Ramos (cell line): ENCODE data around the gene CALHM3.
"Not testable (repeated sequence)": the region's sequence is repeated elsewhere in the genome, so short reads cannot be mapped to it uniquely, and the experiment has no call there.

Experiments used
- in situ Hi-C: fragments of 300-500 bp; cut with MboI; formaldehyde crosslinking; loops from one replicate; pipeline ENCODE4 v1.14.3; 2022; ENCODE audit warnings: low sequenced_read_pairs; ENCODE audit not compliant: unreplicated experiment

CALHM3 gene, protein sequence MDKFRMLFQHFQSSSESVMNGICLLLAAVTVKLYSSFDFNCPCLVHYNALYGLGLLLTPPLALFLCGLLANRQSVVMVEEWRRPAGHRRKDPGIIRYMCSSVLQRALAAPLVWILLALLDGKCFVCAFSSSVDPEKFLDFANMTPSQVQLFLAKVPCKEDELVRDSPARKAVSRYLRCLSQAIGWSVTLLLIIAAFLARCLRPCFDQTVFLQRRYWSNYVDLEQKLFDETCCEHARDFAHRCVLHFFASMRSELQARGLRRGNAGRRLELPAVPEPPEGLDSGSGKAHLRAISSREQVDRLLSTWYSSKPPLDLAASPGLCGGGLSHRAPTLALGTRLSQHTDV

GRCh38 chr10:103479135-103479534, at the start of gene CALHM3:
Gene CALHM3 (minus strand): TSS chr10:103479240. CDS start chr10:103479032, 208 bp downstream.
- in situ Hi-C loops: loop anchor here (5.0 to 25.0 kb wide), 2 partner anchors 62 to 567 kb away; partner anchors contain the start of gene CNNM2

DNA sequence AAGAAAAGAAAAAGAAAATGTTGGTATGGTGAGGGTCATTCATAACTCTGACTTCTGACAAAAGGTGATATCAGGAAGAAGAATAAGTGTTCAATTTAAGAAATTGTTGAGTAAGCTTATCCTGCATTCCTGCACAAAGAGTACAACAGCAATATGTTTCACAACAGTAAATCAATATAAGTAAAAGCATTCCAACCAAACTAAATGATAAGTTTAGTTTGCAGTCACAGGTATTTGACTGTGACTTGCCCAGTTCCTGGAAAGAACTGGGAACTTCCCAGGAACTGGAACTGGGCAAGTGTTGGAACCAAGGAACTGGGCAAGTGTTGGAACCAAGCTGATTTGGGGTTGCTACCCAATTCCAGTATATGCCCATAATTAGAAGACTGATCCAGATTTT, 49.5 kb upstream of the CALHM3 start:
- in situ Hi-C loops: no loop called here

DNA sequence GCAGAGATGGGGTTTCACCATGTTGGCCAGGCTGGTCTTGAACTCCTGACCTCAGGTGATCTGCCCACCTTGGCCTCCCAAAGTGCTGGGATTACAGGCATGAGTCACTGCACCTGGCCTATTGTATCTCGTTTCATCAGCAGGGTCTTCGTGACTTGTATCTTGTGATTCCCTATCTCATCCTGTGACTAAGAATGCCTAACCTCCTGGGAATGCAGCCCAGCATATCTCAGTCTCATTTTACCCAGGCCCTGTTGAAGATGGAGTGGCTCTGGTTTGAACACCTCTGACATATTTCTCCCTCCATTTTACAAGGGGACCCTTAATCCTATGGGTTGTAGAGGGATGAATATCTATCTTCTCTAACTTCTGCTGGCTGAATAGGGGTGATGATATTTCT, 48.4 kb upstream of the CALHM3 start:
- in situ Hi-C loops: not testable (repeated sequence)

DNA sequence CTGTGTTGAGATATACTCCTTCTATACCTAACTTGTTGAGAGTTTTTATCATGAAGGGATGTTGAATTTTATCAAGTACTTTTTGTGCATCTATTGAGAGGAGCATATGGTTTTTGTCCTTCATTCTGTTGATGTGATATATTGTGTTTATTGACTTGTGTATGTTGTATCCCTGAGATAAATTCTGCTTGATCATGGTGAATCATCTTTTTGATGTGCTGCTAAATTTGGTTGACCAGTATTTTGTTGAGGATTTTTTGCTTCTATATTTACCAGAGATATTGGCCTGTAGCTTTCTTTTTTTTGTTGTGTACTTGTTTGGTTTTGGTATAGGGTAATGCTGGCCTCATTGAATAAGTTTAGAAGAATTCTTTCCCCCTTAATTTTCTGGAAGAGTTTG, 46.9 kb upstream of the CALHM3 start:
- in situ Hi-C loops: no loop called here

GRCh38 chr10:103523683-103524082, 44.6 kb upstream of the CALHM3 start:
- in situ Hi-C loops: no loop called here

- in situ Hi-C loops: not testable (repeated sequence)
Measured at GRCh38 chr10:103522006-103522405, 43.0 kb upstream of the CALHM3 start.

DNA sequence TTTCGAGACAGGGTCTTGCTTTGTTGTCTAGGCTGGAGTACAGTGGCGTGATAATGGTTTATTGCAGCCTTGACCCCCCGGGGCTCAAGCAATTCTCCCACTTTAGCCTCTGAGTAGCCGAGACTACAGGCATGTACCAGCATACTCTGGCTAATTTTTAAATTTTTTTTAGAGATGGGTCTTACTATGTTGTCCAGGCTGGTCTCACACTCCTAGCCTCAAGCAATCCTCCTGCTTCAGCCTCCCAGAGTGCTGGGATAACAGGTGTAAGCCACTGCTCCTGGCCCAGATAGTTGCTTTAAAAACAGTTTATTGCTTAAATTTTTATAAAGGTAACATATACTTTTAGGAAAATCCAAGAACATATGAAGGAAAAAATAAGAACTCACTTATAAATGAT, 40.8 kb upstream of the CALHM3 start:
- in situ Hi-C loops: no loop called here

GRCh38 chr10:103517234-103518085, 38.4 kb upstream of the CALHM3 start:
- in situ Hi-C loops: no loop called here

- in situ Hi-C loops: no loop called here
Measured at GRCh38 chr10:103514244-103514643, 35.2 kb upstream of the CALHM3 start.

- in situ Hi-C loops: no loop called here
Measured at GRCh38 chr10:103513380-103514060, 34.5 kb upstream of the CALHM3 start.

DNA sequence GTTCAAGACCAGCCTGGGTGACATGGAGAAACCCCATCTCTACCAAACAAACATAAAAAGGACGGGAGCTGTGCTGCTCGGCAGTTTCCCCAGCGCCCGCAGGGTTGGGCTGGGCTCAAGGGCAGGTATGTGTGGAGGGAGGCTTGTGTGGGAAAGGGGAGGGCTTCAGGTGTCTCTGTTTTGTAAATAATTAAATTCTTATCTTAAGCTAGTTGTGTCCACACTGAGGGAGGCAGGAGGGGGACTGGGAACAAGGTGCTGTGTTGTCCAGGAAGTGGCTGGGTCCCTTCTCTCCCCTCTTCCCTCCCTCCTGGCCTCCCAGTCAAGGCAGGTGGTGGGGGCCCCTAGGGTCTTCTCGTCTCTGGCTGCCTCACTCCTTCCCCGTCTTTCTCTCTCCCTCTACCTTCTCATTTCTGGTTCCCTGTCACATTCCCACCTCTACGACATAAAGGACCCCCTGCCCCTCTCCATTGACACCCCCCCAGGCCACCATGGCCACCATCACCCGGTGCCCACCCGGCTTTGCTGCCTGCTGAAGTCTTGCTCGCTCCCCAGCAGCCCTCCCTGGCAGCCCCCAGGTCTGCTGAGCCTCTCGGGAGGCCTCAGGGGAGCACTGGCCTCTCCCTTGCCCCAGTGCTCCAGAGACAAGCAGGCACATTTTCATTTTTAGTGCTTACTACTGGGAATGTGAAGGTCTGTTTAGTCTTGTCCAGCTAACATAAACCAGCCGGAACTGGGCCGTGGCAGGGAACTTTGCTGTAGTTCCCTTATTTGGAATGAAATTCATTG, 33.7 kb upstream of the CALHM3 start:
- in situ Hi-C loops: no loop called here

DNA sequence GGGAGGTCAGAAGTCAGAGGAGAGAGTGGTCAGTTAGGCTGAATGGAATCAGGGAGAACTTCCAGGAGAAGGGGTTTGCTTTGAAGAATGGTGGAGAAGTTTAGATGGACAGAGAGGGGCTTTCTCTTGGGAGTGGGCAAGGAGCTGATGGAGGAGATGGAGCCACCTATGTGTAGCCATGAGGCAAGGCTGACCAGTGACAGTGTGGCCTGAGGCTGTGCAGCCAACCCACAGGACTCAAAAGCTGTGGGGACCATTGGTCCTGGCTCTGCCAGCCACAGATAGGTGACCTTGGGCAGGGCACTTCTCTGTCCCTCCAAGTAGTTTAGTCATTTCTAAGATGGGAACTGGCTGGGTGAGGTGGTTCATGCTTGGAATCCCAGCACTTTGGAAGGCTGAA, 33.1 kb upstream of the CALHM3 start:
- in situ Hi-C loops: no loop called here

- in situ Hi-C loops: no loop called here
Measured at GRCh38 chr10:103510791-103511752, 32.0 kb upstream of the CALHM3 start.

DNA sequence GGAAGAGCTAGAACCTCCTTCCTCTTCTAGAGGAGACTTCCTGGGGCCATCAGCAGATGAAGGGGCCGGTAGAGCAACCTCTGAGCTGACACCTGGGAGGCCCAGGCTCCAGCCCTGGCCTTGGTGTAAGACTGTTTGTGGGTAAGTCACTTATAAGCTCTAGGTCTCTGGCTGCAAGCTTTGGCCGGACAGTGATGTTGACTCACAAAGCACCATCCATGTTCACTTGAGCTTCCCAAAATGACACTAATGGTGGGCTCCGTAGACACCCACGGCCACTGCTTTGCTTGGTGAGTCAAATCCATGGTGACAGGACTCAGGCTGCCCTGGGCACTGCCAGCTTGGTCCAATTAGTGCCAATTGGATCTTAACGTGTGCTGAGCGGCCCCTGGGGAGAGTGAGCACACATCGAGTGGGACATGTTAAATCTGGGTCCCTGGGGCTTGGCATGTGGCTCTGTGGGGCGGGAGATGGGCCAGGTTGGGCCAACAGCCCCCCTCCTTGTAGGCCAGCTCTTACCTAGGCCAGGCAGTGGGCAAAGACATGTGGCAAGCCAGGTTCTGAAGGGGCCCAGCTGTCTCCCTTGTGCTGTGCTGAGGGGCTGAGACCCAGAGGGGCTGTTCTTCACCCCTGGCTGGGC, 31.1 kb upstream of the CALHM3 start:
- in situ Hi-C loops: no loop called here

- in situ Hi-C loops: no loop called here
Measured at GRCh38 chr10:103507235-103508191, 28.5 kb upstream of the CALHM3 start.

- in situ Hi-C loops: no loop called here
Measured at GRCh38 chr10:103506061-103506460, 27.0 kb upstream of the CALHM3 start.

DNA sequence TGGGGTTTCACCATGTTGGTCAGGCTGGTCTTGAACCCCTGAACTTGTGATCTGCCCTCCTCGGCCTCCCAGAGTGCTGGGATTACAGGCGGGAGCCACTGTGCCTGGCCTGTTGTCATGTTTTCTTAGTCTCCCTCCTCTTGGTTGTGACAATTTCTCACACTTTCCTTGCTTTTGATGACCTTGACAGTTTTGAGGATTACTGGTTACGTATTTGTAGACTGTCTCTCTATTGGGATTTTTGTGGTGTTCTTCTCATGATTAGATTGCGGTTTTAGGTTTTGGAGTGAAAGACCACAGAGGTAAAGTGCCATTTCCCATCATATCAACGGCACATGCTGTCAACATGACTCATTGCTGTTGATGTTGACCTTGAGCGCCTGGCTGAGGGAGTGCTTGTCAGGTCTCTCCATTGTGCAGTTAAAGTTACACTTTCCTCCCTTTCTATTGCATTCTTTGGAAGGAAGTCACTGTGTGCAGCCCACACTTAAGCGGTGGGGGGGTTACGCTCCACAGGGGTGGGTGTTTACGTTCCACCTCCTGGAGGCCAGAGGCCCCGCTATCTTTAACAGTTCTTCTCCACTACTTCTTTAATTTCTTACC, 25.2 kb upstream of the CALHM3 start:
- in situ Hi-C loops: no loop called here
